ENCODE results near the gene GPA33. TPM values are rescaled to one million over a fixed set of nuclear protein-coding genes. Genes with fewer than 3 reads are reported as not detected.

Gene GPA33
- polyA plus RNA-seq, 1 of the 3 experiments (the other 2 are of a cell fraction), result not detected

GRCh38 chr1:167115655-167116054, 25.5 kb upstream of the GPA33 start:
- Histone ChIP-seq H3K27me3 (ENCODE audit: insufficient read depth) (0 out of 2 replicates have a peak, but pooled peaks cover 5% of the 10 kb centered on the region), H3K36me3 (replicated peaks in 1 of 2; ENCODE audit: control insufficient read depth in 1 of 2, insufficient read depth in 2 of 2, low read length in 1 of 2) (no peaks in the 10 kb centered on the region), H3F3A (replicated peaks; ENCODE audit: insufficient read depth) (no peaks in the 10 kb centered on the region), H3K9me2 (no peaks in the 10 kb centered on the region), H3K4me1 (ENCODE audit: control insufficient read depth in 1 of 2, insufficient read depth in 2 of 2, low read depth in 1 of 2, low read length in 1 of 2) (no peaks in the 10 kb centered on the region), H3K9ac (no peak overlapping the region), H3K4me3 (ENCODE audit: low read depth in 2 of 2, low read length in 1 of 2) (no peak overlapping the region), H3K9me3 (no peaks in the 10 kb centered on the region), H2AFZ (ENCODE audit: low read depth) (no peak overlapping the region), H3K79me2 (ENCODE audit: insufficient read depth) (no peaks in the 10 kb centered on the region), H3K27ac (ENCODE audit: low read depth in 2 of 2, low read length in 1 of 2) (no peak overlapping the region), H3K4me2 (no peak overlapping the region), H4K20me1 (ENCODE audit: insufficient read depth) (no peaks in the 10 kb centered on the region)
- TF ChIP-seq ELF1 (IDR thresholded peaks at IDR 0.05) (no peak), RAD21 (IDR thresholded peaks at IDR 0.05; ENCODE audit: low read length) (no peak), MEF2A (IDR thresholded peaks at IDR 0.05; ENCODE audit: borderline replicate concordance, low read depth) (no peak), GABPA (IDR thresholded peaks at IDR 0.05; ENCODE audit: low read depth) (no peak), TEAD4 (IDR thresholded peaks at IDR 0.05; ENCODE audit: borderline replicate concordance, insufficient read depth) (no peak), FOXM1 (IDR thresholded peaks at IDR 0.05; ENCODE audit: low read depth) (no peak), EZH2phosphoT487 (IDR thresholded peaks at IDR 0.05; ENCODE audit: borderline replicate concordance, low read depth) (no peak), TAF1 (IDR thresholded peaks at IDR 0.05; ENCODE audit: borderline replicate concordance, low read depth, low read length) (no peak), ZBTB33 (IDR thresholded peaks at IDR 0.05; ENCODE audit: borderline replicate concordance, low read depth) (no peak), TCF12 (IDR thresholded peaks at IDR 0.05) (no peak), NFIC (IDR thresholded peaks at IDR 0.05; ENCODE audit: borderline replicate concordance) (no peak), GATA2 (CRISPR knock-in tag; IDR thresholded peaks at IDR 0.05) (no peak), NRF1 (IDR thresholded peaks at IDR 0.05; ENCODE audit: low read depth, low read length) (no peak), RXRA (IDR thresholded peaks at IDR 0.05; ENCODE audit: borderline replicate concordance, low read depth) (no peak), EP300 (IDR thresholded peaks at IDR 0.05; ENCODE audit: borderline replicate concordance in 1 of 2, low read depth in 1 of 2, low read length in 1 of 2) (no peak)
- TF ChIP-seq, protein P1, sequence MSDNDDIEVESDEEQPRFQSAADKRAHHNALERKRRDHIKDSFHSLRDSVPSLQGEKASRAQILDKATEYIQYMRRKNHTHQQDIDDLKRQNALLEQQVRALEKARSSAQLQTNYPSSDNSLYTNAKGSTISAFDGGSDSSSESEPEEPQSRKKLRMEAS (IDR thresholded peaks at IDR 0.05; ENCODE audit: low read depth), result no peak
- TF ChIP-seq, protein P2, sequence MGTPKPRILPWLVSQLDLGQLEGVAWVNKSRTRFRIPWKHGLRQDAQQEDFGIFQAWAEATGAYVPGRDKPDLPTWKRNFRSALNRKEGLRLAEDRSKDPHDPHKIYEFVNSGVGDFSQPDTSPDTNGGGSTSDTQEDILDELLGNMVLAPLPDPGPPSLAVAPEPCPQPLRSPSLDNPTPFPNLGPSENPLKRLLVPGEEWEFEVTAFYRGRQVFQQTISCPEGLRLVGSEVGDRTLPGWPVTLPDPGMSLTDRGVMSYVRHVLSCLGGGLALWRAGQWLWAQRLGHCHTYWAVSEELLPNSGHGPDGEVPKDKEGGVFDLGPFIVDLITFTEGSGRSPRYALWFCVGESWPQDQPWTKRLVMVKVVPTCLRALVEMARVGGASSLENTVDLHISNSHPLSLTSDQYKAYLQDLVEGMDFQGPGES (IDR thresholded peaks at IDR 0.05; ENCODE audit: low read depth, low read length), result no peak
- TF ChIP-seq, protein P3, sequence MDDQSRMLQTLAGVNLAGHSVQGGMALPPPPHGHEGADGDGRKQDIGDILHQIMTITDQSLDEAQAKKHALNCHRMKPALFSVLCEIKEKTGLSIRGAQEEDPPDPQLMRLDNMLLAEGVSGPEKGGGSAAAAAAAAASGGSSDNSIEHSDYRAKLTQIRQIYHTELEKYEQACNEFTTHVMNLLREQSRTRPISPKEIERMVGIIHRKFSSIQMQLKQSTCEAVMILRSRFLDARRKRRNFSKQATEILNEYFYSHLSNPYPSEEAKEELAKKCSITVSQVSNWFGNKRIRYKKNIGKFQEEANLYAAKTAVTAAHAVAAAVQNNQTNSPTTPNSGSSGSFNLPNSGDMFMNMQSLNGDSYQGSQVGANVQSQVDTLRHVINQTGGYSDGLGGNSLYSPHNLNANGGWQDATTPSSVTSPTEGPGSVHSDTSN (IDR thresholded peaks at IDR 0.05), result no peak
- TF ChIP-seq, protein P4, sequence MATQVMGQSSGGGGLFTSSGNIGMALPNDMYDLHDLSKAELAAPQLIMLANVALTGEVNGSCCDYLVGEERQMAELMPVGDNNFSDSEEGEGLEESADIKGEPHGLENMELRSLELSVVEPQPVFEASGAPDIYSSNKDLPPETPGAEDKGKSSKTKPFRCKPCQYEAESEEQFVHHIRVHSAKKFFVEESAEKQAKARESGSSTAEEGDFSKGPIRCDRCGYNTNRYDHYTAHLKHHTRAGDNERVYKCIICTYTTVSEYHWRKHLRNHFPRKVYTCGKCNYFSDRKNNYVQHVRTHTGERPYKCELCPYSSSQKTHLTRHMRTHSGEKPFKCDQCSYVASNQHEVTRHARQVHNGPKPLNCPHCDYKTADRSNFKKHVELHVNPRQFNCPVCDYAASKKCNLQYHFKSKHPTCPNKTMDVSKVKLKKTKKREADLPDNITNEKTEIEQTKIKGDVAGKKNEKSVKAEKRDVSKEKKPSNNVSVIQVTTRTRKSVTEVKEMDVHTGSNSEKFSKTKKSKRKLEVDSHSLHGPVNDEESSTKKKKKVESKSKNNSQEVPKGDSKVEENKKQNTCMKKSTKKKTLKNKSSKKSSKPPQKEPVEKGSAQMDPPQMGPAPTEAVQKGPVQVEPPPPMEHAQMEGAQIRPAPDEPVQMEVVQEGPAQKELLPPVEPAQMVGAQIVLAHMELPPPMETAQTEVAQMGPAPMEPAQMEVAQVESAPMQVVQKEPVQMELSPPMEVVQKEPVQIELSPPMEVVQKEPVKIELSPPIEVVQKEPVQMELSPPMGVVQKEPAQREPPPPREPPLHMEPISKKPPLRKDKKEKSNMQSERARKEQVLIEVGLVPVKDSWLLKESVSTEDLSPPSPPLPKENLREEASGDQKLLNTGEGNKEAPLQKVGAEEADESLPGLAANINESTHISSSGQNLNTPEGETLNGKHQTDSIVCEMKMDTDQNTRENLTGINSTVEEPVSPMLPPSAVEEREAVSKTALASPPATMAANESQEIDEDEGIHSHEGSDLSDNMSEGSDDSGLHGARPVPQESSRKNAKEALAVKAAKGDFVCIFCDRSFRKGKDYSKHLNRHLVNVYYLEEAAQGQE (IDR thresholded peaks at IDR 0.05; ENCODE audit: low read depth, low read length), result no peak
- CTCF ChIA-PET, result interaction anchor here (1.5 kb wide), 1 partner anchor 14 kb away, joined by 3 read pairs; no protein-coding TSS in a partner anchor
- POLR2A ChIA-PET, result no interaction called here
- no peak for DNase-seq
- 26% methylated on average over 5 of the region's 5 CpGs for WGBS (ENCODE audit: low lambda C conversion rate)

Measured in SK-N-SH (cell line).